Lung (tissue), 12 donors: Measurements from ENCODE around the gene PLA2G4A. TPM values are rescaled to one million over a fixed set of nuclear protein-coding genes. Genes with fewer than 3 reads are reported as not detected.

ENCODE experiments used
- ATAC-seq: fragments of 200-7000 bp; cut with Tn5 transposase; one replicate; pipeline ENCODE4 v1.9.1; 2020; ENCODE audit warnings: moderate number of reproducible peaks; ENCODE audit not compliant: insufficient read depth, low FRiP score
- DNase-seq, 3 donors: peaks; one replicate each; pipeline ENCODE4 v3.0.0-alpha.2; 2013 to 2017
- H3K27ac ChIP-seq, 2 donors: one replicate each; pipeline ENCODE4 v1.5.1; 2013; ENCODE audit warnings: mild to moderate bottlenecking in 2 of 2, moderate library complexity in 2 of 2, control low read depth in 1 of 2, inconsistent platforms in 1 of 2, low read depth in 1 of 2, low read length in 1 of 2
- H3K27me3 ChIP-seq, 3 donors: one replicate each; pipeline ENCODE4 v1.5.1; 2013; ENCODE audit warnings: low read length in 2 of 3; ENCODE audit not compliant: control insufficient read depth in 3 of 3, insufficient read depth in 3 of 3
- H3K36me3 ChIP-seq, 4 donors: one replicate each; pipeline ENCODE4 v1.5.1; 2013; ENCODE audit warnings: low read length in 4 of 4, mild to moderate bottlenecking in 1 of 4, moderate library complexity in 1 of 4; ENCODE audit not compliant: control insufficient read depth in 4 of 4, insufficient read depth in 4 of 4
- H3K4me1 ChIP-seq, 5 donors: one replicate each; pipeline ENCODE4 v1.5.1; 2013; ENCODE audit warnings: low read length in 5 of 5, mild to moderate bottlenecking in 2 of 5, moderate library complexity in 1 of 5; ENCODE audit not compliant: control insufficient read depth in 5 of 5, insufficient read depth in 5 of 5
- H3K4me3 ChIP-seq: one replicate; pipeline ENCODE4 v1.5.1; 2013; ENCODE audit warnings: mild to moderate bottlenecking, control low read depth, moderate library complexity
- H3K9ac ChIP-seq, 2 donors: one replicate each; pipeline ENCODE4 v1.5.1; 2013; ENCODE audit warnings: low read length in 2 of 2, control low read depth in 1 of 2; ENCODE audit not compliant: insufficient read depth in 1 of 2
- H3K9me3 ChIP-seq, 4 donors: one replicate each; pipeline ENCODE4 v1.5.1; 2013; ENCODE audit warnings: low read length in 3 of 4, mild to moderate bottlenecking in 1 of 4, moderate library complexity in 1 of 4; ENCODE audit not compliant: control insufficient read depth in 4 of 4, insufficient read depth in 3 of 4
- WGBS, 2 donors: extraction: QIAGEN DNeasy Blood & Tissue Kit; methylation state at CpG; one replicate each; pipeline ENCODE4 v1.1.7; 2013; 5-methylcytosine and 5-hydroxymethylcytosine counted together
- polyA plus RNA-seq, 2 donors: library from polyadenylated mRNA; stranded (reverse); fragments of 200-250 nt; gene quantifications; one replicate each; pipeline ENCODE4 v1.2.1, GENCODE V29; 2013
- total RNA-seq, 2 donors: library from RNA; depleted of rRNA in 1 of 2; stranded (reverse); fragments of >200 nt in 1 of 2; gene quantifications; one replicate each; pipeline ENCODE4 v1.2.1, GENCODE V29; 2014 to 2021
- TF ChIP-seq, protein P1 (sequence below): IDR thresholded peaks from 2 replicates; pipeline ENCODE4 v1.5.1; 2012; ENCODE audit warnings: mild to moderate bottlenecking; ENCODE audit errors: control extremely low read depth, extremely low read depth
- donor health status: control.
- donor health status: control.
- donor health status: Bipolar disorder and iron deficiency.
- donor health status: healthy.
- donor health status: DM: yes; HTN: yes; CAD: no.

PLA2G4A gene
- total and polyA plus RNA-seq, 4 donors, result 2.5 to 8.1 (median 6.4) TPM

DNA sequence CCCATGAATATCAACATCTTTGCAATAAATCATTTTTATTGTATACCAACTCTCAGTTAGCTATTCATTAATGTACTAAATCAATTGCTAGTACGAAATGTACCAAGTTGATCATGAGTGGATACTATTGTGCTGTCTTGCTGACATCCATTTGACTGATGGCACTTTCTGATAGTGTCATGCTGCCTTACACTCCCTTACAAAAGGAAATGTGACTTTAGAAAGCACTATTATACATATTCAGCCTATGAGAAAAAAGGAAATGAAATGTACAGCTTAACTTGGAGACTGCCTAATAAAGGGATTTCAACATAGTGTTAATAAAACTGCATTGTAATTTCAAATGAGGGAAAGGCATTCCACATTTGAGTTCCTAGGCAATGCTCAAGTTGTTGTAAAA is 52.2 kb downstream of the PLA2G4A start:
- Histone ChIP-seq H3K36me3 (no peaks in the 10 kb centered on the region), H3K9me3 (no peaks in the 10 kb centered on the region), H3K4me3 (no peak overlapping the region), H3K4me1 (no peaks in the 10 kb centered on the region), H3K27ac (no peak overlapping the region), H3K27me3 (no peaks in the 10 kb centered on the region), H3K9ac (no peak overlapping the region)
- TF ChIP-seq, protein P1, sequence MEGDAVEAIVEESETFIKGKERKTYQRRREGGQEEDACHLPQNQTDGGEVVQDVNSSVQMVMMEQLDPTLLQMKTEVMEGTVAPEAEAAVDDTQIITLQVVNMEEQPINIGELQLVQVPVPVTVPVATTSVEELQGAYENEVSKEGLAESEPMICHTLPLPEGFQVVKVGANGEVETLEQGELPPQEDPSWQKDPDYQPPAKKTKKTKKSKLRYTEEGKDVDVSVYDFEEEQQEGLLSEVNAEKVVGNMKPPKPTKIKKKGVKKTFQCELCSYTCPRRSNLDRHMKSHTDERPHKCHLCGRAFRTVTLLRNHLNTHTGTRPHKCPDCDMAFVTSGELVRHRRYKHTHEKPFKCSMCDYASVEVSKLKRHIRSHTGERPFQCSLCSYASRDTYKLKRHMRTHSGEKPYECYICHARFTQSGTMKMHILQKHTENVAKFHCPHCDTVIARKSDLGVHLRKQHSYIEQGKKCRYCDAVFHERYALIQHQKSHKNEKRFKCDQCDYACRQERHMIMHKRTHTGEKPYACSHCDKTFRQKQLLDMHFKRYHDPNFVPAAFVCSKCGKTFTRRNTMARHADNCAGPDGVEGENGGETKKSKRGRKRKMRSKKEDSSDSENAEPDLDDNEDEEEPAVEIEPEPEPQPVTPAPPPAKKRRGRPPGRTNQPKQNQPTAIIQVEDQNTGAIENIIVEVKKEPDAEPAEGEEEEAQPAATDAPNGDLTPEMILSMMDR, result no peak
- WGBS, 2 donors, result 80 to 86% methylated on average over 1 of the region's 1 CpG
- DNase-seq (no peak), ATAC-seq (no peak)

DNA sequence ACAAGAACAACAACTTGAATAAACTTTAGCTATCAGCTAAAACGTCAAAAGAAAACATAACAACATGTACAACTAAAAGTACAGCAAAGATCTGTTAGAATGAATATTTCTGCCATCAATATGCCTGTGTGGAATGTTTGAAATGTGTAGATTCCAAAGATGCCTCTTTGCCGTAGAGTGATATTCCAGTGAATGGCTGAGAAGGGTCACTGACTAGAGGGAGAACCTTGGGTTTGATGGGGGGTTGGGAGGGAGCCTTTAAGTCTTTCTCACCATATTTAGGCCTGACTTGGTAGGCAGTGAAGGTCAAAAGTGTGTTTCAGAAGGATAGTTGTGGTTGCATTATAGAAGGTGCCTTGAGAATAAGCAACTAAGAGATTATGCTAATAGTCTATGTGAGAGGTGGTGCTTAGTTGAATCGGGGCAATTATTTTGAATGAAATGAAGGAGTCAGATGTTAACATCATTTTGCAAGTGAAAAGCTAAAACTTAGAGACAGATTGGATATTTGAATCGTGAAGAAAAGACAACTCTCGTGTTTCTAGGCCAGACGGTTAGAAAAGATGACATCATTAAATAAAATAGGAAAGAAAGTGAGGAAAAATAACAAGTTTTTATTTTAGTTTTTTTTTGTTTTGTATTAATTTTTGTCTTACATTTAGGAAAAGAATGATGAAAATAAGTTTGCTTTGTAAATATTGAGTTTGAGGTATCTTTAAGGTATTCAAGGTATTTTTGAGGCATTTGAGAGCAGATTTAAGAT is 53.8 kb downstream of the PLA2G4A start:
- H3K27me3 ChIP-seq, result no peaks in the 10 kb centered on the region
- DNase-seq (no peak), ATAC-seq (no peak)
- no peak overlapping the region for H3K27ac ChIP-seq
- TF ChIP-seq, protein P1, result no peak
- H3K9ac ChIP-seq, result no peak overlapping the region
- H3K4me3 ChIP-seq, result no peak overlapping the region
- 83% methylated on average over 6 of the region's 6 CpGs for WGBS, 2 donors
- no peaks in the 10 kb centered on the region for H3K4me1 ChIP-seq
- H3K36me3 ChIP-seq, result no peaks in the 10 kb centered on the region
- H3K9me3 ChIP-seq, result peaks cover 0 to 5% (median 0%) of the 10 kb centered on the region in 4 donors

DNA sequence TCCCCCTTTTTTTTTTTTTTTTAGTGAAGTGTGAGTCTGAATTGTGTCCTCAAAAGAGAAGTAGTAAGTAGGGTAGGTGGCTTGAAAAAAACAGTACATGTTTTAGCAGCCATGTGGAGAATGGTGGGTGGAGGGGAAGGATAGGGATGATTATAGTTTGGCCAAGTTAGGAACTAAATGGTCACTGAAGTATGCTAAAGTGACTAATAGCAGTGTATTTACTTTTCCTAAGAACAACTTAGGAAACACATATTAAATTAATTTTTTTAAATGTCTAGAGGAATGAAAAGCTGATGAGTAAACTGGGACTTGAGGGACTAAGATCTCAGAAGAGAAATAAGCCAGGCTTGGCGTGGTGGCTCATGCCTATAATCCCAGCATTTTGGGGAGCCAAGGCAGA is 55.5 kb downstream of the PLA2G4A start:
- DNase-seq (no peak), ATAC-seq (no peak)
- no peak overlapping the region for H3K9ac ChIP-seq
- no peaks in the 10 kb centered on the region for H3K36me3 ChIP-seq
- no peak overlapping the region for H3K4me3 ChIP-seq
- TF ChIP-seq, protein P1, result no peak
- H3K9me3 ChIP-seq, result peaks cover 0 to 5% (median 0%) of the 10 kb centered on the region in 4 donors
- H3K27me3 ChIP-seq, result no peaks in the 10 kb centered on the region
- no peak overlapping the region for H3K27ac ChIP-seq
- WGBS, 2 donors, result 91 to 96% methylated on average over 1 of the region's 1 CpG
- no peaks in the 10 kb centered on the region for H3K4me1 ChIP-seq

DNA sequence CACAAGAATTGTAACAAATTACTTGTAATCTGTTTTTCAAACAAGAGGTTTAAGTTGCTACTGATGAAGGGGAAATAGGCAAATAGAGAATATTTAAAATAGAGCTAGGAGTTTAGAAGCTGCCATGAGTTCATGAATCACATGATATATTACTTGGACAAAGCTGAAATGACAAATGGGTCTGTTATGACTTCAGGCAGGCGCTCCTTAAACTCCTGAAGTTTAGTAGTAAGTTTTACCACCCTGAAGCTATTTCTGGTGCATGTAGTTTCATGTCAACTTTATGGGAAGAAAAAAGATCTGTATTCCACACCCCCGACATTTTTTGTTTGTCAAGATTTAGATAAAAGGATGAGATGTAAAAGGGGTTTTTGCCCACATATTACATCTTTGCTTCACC is 58.5 kb downstream of the PLA2G4A start:
- ATAC-seq, result no peak
- H3K36me3 ChIP-seq, result no peaks in the 10 kb centered on the region
- WGBS, 2 donors, result 77 to 85% methylated on average over 2 of the region's 2 CpGs

More for the DNA sequence above, 58.5 kb downstream of the PLA2G4A start:
- Histone ChIP-seq H3K9ac (no peak overlapping the region), H3K27me3 (no peaks in the 10 kb centered on the region), H3K4me3 (no peak overlapping the region), H3K4me1 (no peaks in the 10 kb centered on the region), H3K27ac (no peak overlapping the region), H3K9me3 (peaks cover 0 to 5% (median 0%) of the 10 kb centered on the region in 4 donors)
- DNase-seq, result no peak
- TF ChIP-seq, protein P1, result no peak
